GM19240 (cell line): Measurements from ENCODE around the gene PGBD2.
A peak's percentile ranks its signal among the peaks of the same experiment; 100 is the strongest.
"Not testable (repeated sequence)": the region's sequence is repeated elsewhere in the genome, so short reads cannot be mapped to it uniquely, and the experiment has no call there.

Source experiments
- DNase-seq: peaks from one replicate; pipeline ENCODE4 v3.0.0; 2011; ENCODE audit warnings: low spot score; ENCODE audit not compliant: insufficient read length

Gene PGBD2, protein sequence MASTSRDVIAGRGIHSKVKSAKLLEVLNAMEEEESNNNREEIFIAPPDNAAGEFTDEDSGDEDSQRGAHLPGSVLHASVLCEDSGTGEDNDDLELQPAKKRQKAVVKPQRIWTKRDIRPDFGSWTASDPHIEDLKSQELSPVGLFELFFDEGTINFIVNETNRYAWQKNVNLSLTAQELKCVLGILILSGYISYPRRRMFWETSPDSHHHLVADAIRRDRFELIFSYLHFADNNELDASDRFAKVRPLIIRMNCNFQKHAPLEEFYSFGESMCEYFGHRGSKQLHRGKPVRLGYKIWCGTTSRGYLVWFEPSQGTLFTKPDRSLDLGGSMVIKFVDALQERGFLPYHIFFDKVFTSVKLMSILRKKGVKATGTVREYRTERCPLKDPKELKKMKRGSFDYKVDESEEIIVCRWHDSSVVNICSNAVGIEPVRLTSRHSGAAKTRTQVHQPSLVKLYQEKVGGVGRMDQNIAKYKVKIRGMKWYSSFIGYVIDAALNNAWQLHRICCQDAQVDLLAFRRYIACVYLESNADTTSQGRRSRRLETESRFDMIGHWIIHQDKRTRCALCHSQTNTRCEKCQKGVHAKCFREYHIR

DNA sequence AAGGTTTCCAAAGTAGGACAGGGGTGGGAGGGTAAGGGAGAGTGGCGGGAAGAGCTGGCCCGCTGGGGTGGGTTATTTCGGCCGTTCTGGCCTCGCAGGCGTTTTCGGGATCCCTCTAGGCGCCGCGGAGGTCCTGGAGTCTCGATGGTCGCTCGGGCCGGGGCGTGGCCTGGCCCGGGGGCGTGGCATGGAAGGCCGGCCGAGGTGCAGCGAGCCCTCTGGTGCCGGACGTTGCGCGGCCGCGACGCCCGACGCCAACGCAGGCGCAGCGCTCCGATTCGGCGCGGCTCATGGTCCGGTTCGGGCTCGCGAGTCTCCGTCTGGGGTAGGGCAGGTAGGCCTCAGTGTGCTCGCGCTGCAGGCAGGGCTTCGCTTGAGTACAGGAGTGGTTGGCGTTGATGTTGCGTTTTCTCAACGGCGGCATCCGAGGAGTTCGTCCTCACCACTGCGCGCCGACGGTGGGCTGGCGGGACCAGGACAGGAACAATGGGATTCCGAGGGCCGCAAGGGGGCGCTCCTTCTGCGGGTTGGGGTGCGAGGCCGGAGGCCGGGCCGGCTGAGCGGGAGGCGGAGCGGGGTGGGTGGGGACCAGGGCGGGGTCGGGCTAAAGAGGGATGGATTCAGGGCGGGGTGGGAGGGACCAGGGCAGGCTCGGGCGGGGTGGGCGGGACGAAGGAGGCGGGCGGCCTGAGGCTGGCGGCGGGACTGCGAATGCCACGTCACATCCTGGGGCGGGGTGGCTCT, at the start of gene PGBD2:
TSS of gene PGBD2 (plus strand) at position 227 of the 744 bp plus-strand sequence. CDS start 7,628 bp downstream, outside the sequence.
- DNase-seq = peak; percentile 92

DNA sequence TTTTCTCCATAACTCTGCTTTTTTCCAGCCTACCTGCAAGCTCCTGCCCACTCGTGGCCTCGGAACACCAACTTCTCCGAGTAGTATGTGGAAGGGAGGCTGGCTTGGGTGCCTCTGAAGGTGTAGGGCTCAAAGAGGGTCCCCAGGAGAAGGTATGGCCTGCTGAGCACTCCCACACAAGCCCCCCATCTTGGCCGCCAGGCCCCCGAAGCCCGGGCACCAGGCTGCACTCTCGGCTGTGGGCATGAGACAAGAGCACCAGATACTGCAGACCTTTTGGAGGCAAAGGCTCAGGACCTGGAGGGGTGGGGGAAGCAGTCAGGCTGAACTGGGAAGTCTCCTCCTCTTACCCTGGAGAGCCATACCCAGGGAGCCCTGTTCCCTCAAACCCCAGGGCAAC, 48.8 kb upstream of the PGBD2 start:
- DNase-seq = no peak

DNA sequence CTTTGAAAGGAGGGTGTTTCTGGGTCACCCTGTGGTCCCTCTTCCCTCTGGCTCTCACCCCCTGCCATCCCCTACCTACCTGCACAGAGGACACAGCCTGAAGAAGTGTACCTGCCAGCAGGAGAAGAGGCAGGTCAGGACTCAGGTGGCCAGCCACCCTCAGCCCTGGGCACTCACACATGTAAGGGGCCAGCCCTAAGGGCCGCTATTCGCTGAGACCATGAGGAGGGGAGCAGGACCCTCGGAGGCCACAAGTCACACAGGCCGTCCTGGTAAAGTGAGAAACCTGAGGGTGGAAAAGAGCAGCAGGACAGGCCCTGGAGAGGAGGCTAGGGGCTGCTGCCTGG, 48.3 kb upstream of the PGBD2 start:
- no peak for DNase-seq

DNA sequence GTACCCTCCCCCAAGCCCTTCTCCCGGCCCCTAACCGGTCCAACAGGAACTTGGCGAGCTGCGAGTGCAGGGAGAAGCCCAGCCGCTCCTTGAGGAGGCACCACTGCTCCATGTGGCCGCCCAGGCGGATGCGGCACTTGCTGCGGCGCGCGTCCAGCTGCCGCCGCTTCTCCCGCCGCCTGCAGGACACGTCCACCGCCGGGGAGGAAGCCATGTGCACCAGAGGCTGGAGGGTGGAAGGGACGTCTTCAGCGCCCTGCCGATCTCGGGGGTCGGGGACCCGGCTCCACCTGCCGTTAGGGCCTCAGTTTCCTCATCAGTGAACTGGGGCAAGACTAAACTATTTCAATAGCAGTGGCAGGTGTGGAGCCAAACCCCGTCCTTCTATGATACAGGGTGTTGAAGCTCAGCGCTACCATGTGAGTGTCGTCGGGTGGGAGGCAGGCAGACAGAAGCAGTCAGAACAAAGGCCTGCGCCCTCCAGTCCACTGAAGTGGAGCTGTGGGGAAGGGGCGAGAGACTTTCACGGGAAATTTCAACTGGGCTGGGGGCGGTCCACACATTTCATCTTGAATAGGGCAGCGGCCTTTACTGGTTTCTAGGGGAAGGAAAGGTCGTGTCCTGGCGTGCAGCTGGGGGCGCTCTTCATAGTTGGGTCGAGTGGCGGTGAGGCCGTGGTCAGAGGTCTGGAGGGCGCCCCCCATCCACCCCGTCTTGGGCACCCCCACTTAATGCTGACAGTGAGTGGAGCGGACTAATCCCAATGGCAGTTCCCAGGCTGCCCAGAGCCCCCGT, 47.7 kb upstream of the PGBD2 start:
- DNase-seq = no peak

DNA sequence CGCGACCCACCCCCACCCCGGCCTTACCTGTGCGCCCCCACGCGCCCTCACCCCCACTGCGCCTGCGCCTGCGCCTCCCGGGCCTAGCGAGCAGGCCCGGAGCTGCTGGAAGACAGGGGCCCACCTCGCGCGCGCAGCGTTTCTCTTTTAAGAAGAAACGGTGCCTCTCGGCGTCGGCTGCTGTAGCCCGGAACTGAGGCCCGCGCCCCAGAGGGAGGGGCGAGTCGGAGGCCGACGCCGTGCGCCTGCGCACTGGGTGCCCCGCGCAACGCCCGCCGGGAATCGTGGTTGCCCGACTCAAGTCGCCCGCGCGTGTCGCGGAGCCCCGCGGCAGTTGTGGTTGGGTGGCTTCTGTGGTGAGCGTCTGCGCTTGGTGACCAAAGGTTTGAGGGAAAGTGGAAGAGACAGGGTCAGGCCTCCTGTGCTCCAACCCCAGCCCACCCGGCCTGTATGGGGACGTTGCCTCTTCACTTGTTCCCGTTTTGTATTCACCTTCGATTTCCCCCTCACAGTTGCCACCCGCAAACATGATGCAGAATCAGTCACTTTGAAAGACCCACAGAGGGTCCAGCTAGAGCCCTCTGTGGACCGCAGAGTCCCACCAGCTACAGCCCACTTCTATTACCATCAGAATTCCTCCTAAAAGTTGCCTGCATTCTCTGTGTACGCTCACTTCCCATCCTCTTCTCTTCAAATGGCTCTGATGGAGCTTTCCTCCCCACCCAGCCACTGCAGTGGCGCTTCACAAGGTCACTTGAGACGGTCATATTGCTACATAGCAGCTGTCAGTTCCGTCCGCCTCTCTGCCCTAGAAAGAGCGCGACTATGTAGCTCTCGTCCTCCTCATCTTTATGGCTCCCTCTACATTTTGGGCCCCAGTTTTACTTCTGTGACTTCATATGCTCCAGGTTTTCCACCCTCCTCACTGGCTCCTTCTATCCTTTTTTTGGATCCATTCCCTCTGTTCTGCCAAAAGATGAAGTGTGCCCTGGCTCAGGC, 46.8 kb upstream of the PGBD2 start, which contains the start of gene ZNF692:
TSS of gene ZNF692 (minus strand) at position 195 of the 999 bp plus-strand sequence. CDS start 776 bp downstream, outside the sequence.
- peak; percentile 94 for DNase-seq

DNA sequence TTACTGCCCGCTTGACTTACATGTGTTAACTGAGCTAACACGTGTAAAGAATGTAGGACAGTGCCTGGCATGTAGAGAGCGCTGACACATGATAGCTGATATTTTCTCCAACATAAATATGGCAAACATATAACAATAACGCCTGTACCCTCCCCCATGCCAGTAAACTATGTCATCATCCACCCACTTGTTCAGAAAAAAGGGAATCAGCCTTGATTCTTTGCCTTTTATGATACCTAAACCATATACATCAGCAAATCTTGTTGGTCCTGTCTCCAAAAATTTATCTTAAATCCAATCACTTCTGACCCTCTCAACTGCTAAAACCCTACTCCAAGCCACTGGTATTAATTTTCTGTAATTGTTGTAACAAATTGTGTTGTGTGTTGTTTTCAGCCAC, 46.0 kb upstream of the PGBD2 start:
- no peak for DNase-seq

DNA sequence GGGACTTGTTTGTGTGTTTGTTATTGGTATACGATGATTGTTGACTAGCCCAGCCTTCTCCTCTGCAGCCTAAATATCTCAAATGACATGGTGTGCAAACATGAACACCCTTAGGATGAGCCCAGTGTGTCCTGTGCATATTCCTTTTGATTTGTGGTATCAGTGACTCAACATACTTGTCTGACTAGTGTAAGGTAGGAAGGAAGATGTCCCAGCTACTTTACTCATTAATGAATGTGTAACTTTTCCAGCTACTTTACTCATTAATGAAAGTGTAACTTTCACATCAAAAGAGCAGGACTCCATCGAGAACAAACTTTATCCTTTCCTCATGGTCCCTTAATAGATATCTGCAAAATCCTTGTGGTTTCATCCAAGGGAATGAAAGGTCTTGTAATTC, 44.4 kb upstream of the PGBD2 start:
- no peak for DNase-seq

DNA sequence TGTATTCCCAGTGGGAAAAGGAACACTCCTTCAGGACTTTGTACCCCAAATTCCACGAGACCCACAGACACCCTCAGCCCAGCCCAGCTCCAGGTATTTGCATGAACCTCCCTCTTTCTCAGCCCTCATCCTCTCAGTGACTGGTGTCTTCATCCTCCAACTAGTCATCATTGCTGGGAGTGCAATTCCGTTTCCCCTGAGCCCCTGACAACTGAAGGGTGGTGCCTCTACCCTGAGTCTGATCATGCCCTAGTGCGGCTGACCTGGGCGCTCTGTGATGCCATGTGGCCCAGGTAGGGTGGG, 43.4 kb upstream of the PGBD2 start:
- no peak for DNase-seq

DNA sequence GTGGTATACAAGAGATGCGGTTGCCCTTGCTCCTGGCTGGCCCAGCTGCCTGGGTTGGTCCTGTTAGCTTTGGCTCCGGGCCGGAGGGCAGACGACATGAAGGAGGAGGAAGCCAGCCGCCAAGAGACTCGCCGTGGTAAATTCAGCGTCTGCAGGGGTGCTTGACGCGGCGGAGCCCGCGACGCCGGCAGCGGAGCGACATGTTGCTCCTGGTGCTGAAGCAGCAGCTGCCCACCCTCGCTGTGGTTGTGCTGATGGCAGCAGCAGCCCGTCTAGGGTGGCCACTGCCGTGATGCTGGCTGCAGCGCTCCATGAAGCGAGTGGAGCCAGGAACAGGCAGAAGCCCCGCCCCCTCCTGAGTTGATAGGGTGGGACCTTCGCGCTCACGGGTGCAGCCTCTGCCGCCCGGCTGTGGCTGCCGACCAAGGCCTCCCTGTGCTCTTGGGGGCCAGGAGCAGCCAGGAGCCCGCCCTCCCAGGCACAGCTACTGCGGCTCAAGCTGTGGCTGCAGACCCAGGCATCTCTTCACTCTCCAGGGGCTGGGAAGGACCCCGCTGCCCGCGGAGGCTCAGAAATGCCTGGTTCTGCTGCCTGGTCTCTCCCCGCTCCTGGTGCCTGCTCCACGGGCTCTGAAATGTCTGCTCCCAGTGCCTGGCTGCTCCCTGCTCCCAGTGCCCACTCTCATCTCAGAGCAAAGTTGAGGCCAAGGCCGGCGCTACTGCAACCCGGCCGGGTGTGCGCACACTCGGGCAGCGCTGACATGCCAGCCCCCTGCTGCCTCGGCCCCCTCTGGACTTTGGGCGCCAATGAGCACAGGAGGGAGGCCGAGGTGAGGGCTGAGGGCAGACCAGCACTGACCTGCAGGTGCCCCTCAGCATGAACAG, 42.8 kb upstream of the PGBD2 start:
- no peak for DNase-seq

DNA sequence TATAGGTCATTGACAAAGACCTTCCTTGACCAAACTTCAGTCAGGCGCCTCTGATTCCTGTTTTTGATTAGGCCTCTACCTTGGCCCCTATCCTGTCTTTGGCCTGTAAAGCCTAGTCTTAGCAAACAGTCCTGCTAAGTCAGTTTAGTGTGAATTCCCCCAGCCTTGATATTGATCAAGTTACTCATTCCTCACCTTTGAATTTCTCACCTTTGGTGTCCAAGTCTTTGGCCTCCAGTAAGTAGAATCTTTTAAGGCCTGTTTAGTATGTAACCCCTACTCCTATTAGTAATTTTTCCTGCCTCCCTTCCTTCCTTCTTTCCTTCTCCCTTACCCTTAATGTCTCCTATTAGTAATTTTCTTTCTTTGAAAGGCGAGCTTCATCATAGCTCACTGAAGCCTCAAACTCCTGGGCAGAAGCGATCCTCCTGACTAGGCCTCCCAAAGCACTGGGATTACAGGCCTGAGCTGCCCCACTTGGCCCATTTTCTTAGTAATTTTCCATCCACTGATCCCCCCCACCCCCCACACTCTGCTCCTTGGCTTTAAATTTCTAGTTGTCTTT, 34.1 kb upstream of the PGBD2 start:
- DNase-seq = no peak

DNA sequence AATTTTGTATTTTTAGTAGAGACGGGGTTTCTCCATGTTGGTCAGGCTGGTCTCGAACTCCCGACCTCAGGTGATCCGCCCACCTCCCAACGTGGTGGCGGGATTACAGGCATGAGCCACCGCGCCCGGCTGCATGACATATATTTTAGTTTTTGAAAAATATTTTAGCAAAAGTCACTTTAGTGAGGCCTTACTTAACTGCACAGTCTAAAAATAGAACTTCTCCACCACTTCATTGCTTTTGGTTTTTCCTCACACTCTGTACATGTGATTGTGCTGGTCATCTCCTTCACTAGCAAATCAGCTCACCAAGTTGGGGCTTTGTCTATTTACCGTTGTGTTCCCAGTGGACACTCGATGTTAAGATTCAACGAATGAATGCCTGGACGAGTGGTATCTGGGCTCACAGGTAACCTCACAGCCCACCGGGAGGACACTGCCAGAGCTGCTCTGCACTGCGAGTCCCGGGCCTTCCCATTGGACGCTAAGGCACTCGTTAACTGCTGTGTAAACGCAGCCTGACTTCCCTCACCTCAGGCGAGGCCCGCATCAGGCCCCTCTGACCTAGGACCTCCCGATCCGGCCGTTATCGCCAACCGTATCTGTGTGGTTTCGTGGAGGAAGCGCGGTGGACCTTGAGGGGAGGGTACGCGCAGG, 33.2 kb upstream of the PGBD2 start:
- no peak for DNase-seq

DNA sequence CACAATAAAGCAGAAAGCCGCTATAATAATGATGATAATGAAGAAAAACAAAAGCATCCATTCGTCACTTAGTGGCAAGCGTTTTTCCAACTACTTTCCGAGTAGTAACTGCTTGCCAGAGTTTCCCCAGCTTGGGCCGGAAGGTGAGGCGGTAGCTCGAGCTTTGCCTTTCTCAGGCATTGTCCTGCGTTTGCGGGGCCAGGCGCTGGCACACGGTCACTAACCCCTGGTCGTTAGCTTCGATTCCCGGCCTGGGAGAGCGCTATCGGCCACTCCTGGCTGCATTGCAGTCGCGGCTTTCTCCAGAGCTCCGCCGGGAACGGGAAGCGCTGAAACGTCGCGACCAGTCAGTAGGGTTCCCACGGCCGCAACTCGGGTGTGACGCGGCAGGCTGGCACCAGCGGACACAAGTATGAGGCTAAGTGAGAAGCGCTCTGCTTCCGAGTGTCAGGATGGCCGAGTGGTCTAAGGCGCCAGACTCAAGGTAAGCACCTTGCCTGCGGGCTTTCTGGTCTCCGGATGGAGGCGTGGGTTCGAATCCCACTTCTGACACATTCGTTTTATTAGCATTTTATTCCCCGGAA, 32.5 kb upstream of the PGBD2 start:
- DNase-seq = no peak

DNA sequence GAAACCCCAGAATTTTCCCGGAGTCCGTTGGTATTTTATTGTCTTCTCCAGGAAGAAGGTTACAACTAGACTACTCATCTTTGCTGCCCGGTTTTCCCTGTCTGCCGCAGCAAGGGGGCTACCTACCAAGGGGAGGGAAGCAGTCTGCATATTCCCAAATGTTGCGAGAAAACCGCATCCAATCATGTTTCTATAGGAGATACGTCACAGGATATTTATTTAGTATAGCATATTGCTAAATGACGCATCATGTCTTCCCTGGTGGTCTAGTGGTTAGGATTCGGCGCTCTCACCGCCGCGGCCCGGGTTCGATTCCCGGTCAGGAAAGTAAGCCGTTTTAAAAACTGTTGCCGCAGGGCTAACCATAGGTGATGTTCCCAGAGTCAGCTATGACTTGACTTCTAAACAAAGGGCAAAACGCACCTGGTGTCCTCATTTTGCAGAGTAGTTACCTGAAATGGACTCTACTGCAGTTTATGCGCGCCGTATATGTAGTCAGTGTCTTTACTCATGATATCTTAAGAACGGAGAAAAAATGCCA, 32.0 kb upstream of the PGBD2 start:
- no peak for DNase-seq

DNA sequence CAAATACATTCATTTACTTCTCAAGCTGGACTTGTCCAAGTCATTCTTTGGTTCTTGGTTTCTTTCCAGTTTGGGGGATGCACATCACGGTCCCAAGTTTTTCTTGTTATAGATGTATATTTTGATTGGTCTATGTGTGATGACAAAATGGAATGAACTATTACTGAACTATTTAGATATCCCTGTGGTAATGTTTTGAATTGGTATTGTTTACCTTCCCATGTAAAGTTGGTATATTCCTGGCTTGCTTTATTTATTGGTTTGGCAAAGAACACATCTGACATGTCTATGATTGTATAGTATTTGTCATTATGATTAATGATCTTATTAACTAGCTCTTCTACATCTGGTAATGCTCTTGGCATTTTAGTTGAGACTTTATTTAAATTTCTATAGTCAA, 24.8 kb upstream of the PGBD2 start:
- no peak for DNase-seq

DNA sequence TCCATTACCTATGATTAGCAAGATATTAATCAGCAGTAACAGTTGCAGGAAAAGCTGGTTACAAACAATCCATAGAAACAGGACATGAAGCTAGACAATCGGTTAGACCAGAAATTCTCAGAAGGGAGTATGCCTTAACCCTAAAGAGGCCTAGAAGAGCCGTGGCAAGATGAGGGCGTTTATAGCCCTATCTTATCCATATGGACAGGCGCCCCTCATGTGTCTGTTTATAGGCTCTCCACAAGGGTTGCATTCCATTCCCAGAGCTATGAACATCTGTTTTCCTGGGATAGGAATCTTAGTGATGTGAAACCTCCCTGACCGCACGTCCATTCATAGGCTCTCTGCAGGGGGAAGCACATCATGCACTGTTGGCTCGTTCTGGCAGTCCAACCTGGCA, 23.6 kb upstream of the PGBD2 start:
- not testable (repeated sequence) for DNase-seq

DNA sequence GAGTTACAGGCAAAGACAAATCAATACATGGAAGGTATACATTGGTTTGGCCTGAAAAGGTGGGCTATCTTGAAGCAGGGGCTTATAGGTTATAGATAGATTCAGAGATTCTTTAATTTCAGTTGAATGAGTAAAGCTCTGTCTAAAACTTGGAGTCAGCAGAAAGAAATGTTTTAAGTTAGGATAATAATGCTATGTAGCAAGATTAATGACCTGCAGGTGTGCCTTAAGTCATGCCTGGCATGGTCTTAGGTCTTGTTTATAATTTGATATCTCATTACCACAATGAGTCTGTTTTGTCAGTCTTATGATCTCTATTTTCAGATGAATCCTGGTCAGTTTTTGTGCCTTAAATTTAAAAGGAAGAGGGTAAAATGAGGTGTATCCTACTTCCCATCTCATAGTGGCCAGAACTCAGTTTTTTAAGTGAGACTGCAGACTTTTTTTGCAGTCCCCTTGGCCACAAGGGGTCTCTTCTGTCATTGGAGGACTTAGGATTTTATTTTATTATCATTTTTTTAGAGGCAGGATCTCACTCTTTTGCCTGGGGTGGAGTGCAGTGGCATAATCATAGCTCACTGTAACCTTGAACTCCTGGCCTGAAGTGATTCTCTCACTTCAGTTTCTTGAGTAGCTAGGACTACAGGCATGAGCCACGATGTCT, 21.3 kb upstream of the PGBD2 start:
- DNase-seq = no peak

DNA sequence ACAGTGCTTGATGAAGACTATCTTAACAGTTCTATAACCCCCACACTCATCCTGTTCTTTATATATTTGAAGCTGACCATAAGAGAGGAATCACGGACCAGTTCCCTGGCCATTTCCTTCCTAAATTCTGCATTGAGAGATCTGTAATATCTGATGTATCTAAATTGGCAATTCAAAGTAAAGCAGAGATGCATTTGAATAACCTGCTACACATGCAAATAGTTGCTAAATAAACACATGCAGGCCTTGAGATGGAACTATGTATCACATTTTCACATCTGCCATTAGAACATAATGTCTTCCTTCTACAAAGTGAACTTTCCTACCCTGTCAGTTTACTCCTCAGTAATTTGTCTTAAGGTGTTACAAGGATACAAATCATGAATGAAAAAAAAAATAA, 20.4 kb upstream of the PGBD2 start:
- no peak for DNase-seq
